ENCODE data around the gene CYBC1. TPM values are rescaled to one million over a fixed set of nuclear protein-coding genes. Genes with fewer than 3 reads are reported as not detected.

Gene CYBC1
- total and polyA plus RNA-seq, 2 of the 4 experiments (the other 2 are of a cell fraction): 75.1 to 76.7 TPM

DNA sequence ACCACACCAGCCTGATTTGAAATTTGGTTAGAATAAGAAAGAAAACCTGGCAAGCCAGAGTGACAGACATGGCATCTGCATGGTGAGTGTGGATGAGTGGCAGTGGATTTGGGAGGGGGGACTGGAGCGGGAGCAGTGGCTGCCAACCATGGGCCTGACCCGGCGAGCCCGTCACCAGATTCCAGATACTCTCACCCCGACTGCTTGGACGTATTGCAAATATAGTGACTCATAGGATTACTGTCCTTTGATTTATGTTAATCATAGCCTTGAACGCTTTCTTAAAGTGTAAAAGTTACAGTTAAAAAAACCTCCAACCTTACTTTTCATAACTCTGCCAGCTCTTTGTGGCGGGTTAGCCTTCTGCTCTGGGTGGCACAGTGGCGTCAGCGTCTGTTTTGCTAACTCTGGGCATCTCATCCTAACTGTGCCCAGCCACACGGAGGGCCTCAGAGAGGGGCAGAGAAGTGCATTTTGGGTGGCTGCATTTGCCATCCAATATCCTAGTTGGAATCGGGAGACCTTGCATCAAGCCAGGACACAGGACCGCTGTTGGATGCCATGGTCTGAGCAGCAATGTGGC is 42.2 kb upstream of the CYBC1 start:
- H3K27ac ChIP-seq (ENCODE audit: insufficient read depth, low read length): no peak overlapping the region
- intact Hi-C loops (cut with micrococcal nuclease): loop anchor here (5.0 kb wide), 1 partner anchor 60 kb away; no protein-coding TSS in a partner anchor
- no peak for TF ChIP-seq SMC3 (IDR thresholded peaks at IDR 0.05; ENCODE audit: low read depth, low read length)
- 0 out of 2 replicates have a peak, but pooled peaks have one; percentile 16 for TF ChIP-seq BHLHE40 (IDR thresholded peaks at IDR 0.05; ENCODE audit: low read depth, low read length)
- TF ChIP-seq CHD1 (IDR thresholded peaks at IDR 0.05; ENCODE audit: low read depth, low read length): no peak
- no peak for TF ChIP-seq NFE2L2 (IDR thresholded peaks at IDR 0.05; ENCODE audit: low read depth, low read length)
- no peak for TF ChIP-seq RCOR1 (IDR thresholded peaks at IDR 0.05; ENCODE audit: insufficient replicate concordance, low read length)
- no peak for TF ChIP-seq MXI1 (IDR thresholded peaks at IDR 0.05; ENCODE audit: borderline replicate concordance, low read depth, low read length)
- TF ChIP-seq MAZ (IDR thresholded peaks at IDR 0.05; ENCODE audit: borderline replicate concordance, low read depth, low read length): peak; percentile 90
- peak; percentile 79 for TF ChIP-seq CEBPB (IDR thresholded peaks at IDR 0.05; ENCODE audit: low read depth, low read length)
- TF ChIP-seq, protein P1, sequence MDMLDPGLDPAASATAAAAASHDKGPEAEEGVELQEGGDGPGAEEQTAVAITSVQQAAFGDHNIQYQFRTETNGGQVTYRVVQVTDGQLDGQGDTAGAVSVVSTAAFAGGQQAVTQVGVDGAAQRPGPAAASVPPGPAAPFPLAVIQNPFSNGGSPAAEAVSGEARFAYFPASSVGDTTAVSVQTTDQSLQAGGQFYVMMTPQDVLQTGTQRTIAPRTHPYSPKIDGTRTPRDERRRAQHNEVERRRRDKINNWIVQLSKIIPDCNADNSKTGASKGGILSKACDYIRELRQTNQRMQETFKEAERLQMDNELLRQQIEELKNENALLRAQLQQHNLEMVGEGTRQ (IDR thresholded peaks at IDR 0.05; ENCODE audit: low read depth, low read length): peak; percentile 1; the same call in 1 of the 2 replicates
- no peak for TF ChIP-seq RAD21 (IDR thresholded peaks at IDR 0.05; ENCODE audit: low read length)
- TF ChIP-seq, protein P2, sequence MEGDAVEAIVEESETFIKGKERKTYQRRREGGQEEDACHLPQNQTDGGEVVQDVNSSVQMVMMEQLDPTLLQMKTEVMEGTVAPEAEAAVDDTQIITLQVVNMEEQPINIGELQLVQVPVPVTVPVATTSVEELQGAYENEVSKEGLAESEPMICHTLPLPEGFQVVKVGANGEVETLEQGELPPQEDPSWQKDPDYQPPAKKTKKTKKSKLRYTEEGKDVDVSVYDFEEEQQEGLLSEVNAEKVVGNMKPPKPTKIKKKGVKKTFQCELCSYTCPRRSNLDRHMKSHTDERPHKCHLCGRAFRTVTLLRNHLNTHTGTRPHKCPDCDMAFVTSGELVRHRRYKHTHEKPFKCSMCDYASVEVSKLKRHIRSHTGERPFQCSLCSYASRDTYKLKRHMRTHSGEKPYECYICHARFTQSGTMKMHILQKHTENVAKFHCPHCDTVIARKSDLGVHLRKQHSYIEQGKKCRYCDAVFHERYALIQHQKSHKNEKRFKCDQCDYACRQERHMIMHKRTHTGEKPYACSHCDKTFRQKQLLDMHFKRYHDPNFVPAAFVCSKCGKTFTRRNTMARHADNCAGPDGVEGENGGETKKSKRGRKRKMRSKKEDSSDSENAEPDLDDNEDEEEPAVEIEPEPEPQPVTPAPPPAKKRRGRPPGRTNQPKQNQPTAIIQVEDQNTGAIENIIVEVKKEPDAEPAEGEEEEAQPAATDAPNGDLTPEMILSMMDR (conservative IDR thresholded peaks at IDR 0.05; ENCODE audit: low read depth, low read length): no peak
- TF ChIP-seq, protein P3, sequence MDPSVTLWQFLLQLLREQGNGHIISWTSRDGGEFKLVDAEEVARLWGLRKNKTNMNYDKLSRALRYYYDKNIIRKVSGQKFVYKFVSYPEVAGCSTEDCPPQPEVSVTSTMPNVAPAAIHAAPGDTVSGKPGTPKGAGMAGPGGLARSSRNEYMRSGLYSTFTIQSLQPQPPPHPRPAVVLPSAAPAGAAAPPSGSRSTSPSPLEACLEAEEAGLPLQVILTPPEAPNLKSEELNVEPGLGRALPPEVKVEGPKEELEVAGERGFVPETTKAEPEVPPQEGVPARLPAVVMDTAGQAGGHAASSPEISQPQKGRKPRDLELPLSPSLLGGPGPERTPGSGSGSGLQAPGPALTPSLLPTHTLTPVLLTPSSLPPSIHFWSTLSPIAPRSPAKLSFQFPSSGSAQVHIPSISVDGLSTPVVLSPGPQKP (IDR thresholded peaks at IDR 0.05; ENCODE audit: borderline replicate concordance, low read depth, low read length): no peak
- no peak for TF ChIP-seq POLR2A (IDR thresholded peaks at IDR 0.05; ENCODE audit: low read depth, low read length)
- no peak for TF ChIP-seq MAFK (IDR thresholded peaks at IDR 0.05; ENCODE audit: low read depth, low read length)
- TF ChIP-seq RFX5 (IDR thresholded peaks at IDR 0.05; ENCODE audit: low read depth, low read length): no peak

More for the DNA sequence above, 42.2 kb upstream of the CYBC1 start:
- Histone ChIP-seq H4K91ac (ENCODE audit: insufficient read depth, low read depth, low read length) (peak overlapping the region; percentile 35; the same call in 1 of the 2 replicates), H3K27me3 (ENCODE audit: control insufficient read depth, insufficient read depth, low read length) (no peaks in the 10 kb centered on the region), H2AK9ac (replicated peaks; ENCODE audit: low read depth, low read length, poor library complexity) (peak overlapping the region; percentile 62), H2BK5ac (ENCODE audit: low read depth, low read length, poor library complexity, severe bottlenecking) (peak overlapping the region; percentile 43), H3K4me2 (ENCODE audit: low read depth, low read length) (peak overlapping the region; percentile 4), H2BK20ac (ENCODE audit: low read depth, low read length) (no peak overlapping the region), H4K20me1 (ENCODE audit: insufficient read depth, low read length) (peaks cover 12% of the 10 kb centered on the region; the same call in 1 of the 2 replicates), H4K8ac (ENCODE audit: low read depth in 2 of 2, low read length in 2 of 2) (no peak overlapping the region), H3K36me3 (ENCODE audit: control insufficient read depth, insufficient read depth, low read length) (peaks cover 9% of the 10 kb centered on the region), H3K56ac (ENCODE audit: extremely low read depth, insufficient read depth, low read length) (no peak overlapping the region), H3K9me3 (ENCODE audit: control insufficient read depth, insufficient read depth, low read length) (no peaks in the 10 kb centered on the region), H4K5ac (ENCODE audit: low read depth, low read length) (no peak overlapping the region), H3K9ac (ENCODE audit: low read depth, low read length) (peak overlapping the region; percentile 26; the same call in 1 of the 2 replicates), H3K14ac (replicated peaks; ENCODE audit: low read depth, low read length) (peak overlapping the region; percentile 65), H3K4ac (ENCODE audit: low read depth, low read length) (peak overlapping the region; percentile 54), H2AFZ (replicated peaks; ENCODE audit: low read length, poor library complexity) (peak overlapping the region; percentile 34), H3K23ac (ENCODE audit: low read depth, low read length) (peak overlapping the region; percentile 69; the same call in 1 of the 2 replicates), H2AK5ac (ENCODE audit: low read depth, low read length) (peak overlapping the region; percentile 59), H3K4me1 (ENCODE audit: control insufficient read depth, insufficient read depth, low read length) (peaks cover 11% of the 10 kb centered on the region), H2BK120ac (ENCODE audit: low read depth, low read length) (no peak overlapping the region), H3K18ac (ENCODE audit: low read depth, low read length) (no peak overlapping the region), H3K79me1 (ENCODE audit: low read depth in 1 of 2, low read length in 2 of 2) (peaks cover 0 to 5% of the 10 kb centered on the region in 2 experiments; a peak in 1 of 4 replicates), H2BK15ac (ENCODE audit: low read depth, low read length) (no peak overlapping the region), H3K9me1 (ENCODE audit: insufficient read depth, low read length) (peaks cover 8% of the 10 kb centered on the region), H3K4me3 (ENCODE audit: insufficient read depth, low read depth, low read length) (no peak overlapping the region)
- dilution Hi-C loops (cut with HindIII; ENCODE audit: low sequenced_read_pairs, unreplicated experiment) (no loop called here), in situ Hi-C loops (cut with MboI; ENCODE audit: low sequenced_read_pairs) (no loop called here)
- DNase-seq: peak; percentile 76
- ATAC-seq (ENCODE audit: low read depth): peak; percentile 4; the same call in 1 of the 2 replicates
- POLR2A ChIA-PET (ENCODE audit: unreplicated experiment): no interaction called here
- CTCF ChIA-PET: interaction anchor here (0.7 kb wide), 1 partner anchor 238 kb away, joined by 3 read pairs; no protein-coding TSS in a partner anchor
- no TSS peak for BruUV-seq (replicated peaks)
- 100% methylated on average over 2 of the region's 13 CpGs; no CpG with 5 or more reads in 1 of the 2 experiments for WGBS, 2 experiments (ENCODE audit: extremely low coverage in 2 of 2, insufficient read length in 1 of 2)

Data from IMR-90 (cell line).